ENCODE data around the gene ALX4. TPM values are rescaled to one million over a fixed set of nuclear protein-coding genes. Genes with fewer than 3 reads are reported as not detected.

Gene ALX4
- total RNA-seq, 3 donors from 2014 or later (not counting 1 experiment from before 2014, with no cell fraction given) = not detected

- no peaks in the 10 kb centered on the region for H3K9me3 ChIP-seq (ENCODE audit: control insufficient read depth, insufficient read depth, low read length)
- WGBS (ENCODE audit: insufficient coverage) = 86% methylated on average over 14 of the region's 14 CpGs
- intact Hi-C loops (cut with micrococcal nuclease) = no loop called here
- peaks cover 22% of the 10 kb centered on the region for H3K4me1 ChIP-seq (ENCODE audit: control insufficient read depth, insufficient read depth, low read length)
- H3K27me3 Mint-ChIP-seq (ENCODE audit: low read depth in 2 of 2) = no peaks in the 10 kb centered on the region
- H3K36me3 ChIP-seq (ENCODE audit: control insufficient read depth, insufficient read depth, low read length) = no peaks in the 10 kb centered on the region
- H3K4me3 ChIP-seq (ENCODE audit: low read length) = no peak overlapping the region
- no peak overlapping the region for H3K27ac ChIP-seq (ENCODE audit: low read length)
- H3K36me3 Mint-ChIP-seq = no peaks in the 10 kb centered on the region
- H3K4me1 Mint-ChIP-seq = peaks cover 24 to 29% of the 10 kb centered on the region in 2 donors
- H3K4me3 Mint-ChIP-seq = no peak overlapping the region
- no peaks in the 10 kb centered on the region for H3K27me3 ChIP-seq (ENCODE audit: control insufficient read depth, insufficient read depth, low read length)
- DNase-seq (no peak), ATAC-seq (no peak)
- H3K27ac Mint-ChIP-seq = no peak overlapping the region
- H3K9me3 Mint-ChIP-seq = no peaks in the 10 kb centered on the region
- no peak for TF ChIP-seq CTCF (IDR thresholded peaks at IDR 0.05)
Observed at GRCh38 chr11:44261800-44262591, 47.9 kb downstream of the ALX4 start.

- Histone ChIP-seq H3K36me3 (ENCODE audit: control insufficient read depth, insufficient read depth, low read length) (no peaks in the 10 kb centered on the region), H3K4me3 (ENCODE audit: low read length) (no peak overlapping the region), H3K4me1 (ENCODE audit: control insufficient read depth, insufficient read depth, low read length) (peaks cover 26% of the 10 kb centered on the region), H3K27me3 (ENCODE audit: control insufficient read depth, insufficient read depth, low read length) (no peaks in the 10 kb centered on the region), H3K9me3 (ENCODE audit: control insufficient read depth, insufficient read depth, low read length) (no peaks in the 10 kb centered on the region), H3K27ac (ENCODE audit: low read length) (no peak overlapping the region)
- H3K4me1 Mint-ChIP-seq = peaks cover 27 to 40% of the 10 kb centered on the region in 2 donors
- H3K27ac Mint-ChIP-seq = no peak overlapping the region
- no peak for TF ChIP-seq CTCF (IDR thresholded peaks at IDR 0.05)
- H3K36me3 Mint-ChIP-seq = no peaks in the 10 kb centered on the region
- H3K4me3 Mint-ChIP-seq = no peak overlapping the region
- ATAC-seq (no peak), DNase-seq (no peak)
- no peaks in the 10 kb centered on the region for H3K27me3 Mint-ChIP-seq (ENCODE audit: low read depth in 2 of 2)
- 95% methylated on average over 4 of the region's 4 CpGs for WGBS (ENCODE audit: insufficient coverage)
- intact Hi-C loops (cut with micrococcal nuclease) = no loop called here
- no peaks in the 10 kb centered on the region for H3K9me3 Mint-ChIP-seq
Observed at GRCh38 chr11:44260081-44260480, 49.9 kb downstream of the ALX4 start.

- no peaks in the 10 kb centered on the region for H3K27me3 Mint-ChIP-seq (ENCODE audit: low read depth in 2 of 2)
- ATAC-seq (no peak), DNase-seq (no peak)
- WGBS (ENCODE audit: insufficient coverage) = 68% methylated on average over 5 of the region's 5 CpGs
- no peak overlapping the region for H3K4me3 ChIP-seq (ENCODE audit: low read length)
- TF ChIP-seq CTCF (IDR thresholded peaks at IDR 0.05) = no peak
- no peaks in the 10 kb centered on the region for H3K9me3 Mint-ChIP-seq
- H3K36me3 Mint-ChIP-seq = no peaks in the 10 kb centered on the region
- no peak overlapping the region for H3K4me3 Mint-ChIP-seq
- peaks cover 26% of the 10 kb centered on the region for H3K4me1 ChIP-seq (ENCODE audit: control insufficient read depth, insufficient read depth, low read length)
- H3K27ac Mint-ChIP-seq = no peak overlapping the region
- H3K9me3 ChIP-seq (ENCODE audit: control insufficient read depth, insufficient read depth, low read length) = no peaks in the 10 kb centered on the region
- H3K36me3 ChIP-seq (ENCODE audit: control insufficient read depth, insufficient read depth, low read length) = no peaks in the 10 kb centered on the region
- H3K4me1 Mint-ChIP-seq = peaks cover 27 to 40% of the 10 kb centered on the region in 2 donors
- no peaks in the 10 kb centered on the region for H3K27me3 ChIP-seq (ENCODE audit: control insufficient read depth, insufficient read depth, low read length)
- intact Hi-C loops (cut with micrococcal nuclease) = no loop called here
- H3K27ac ChIP-seq (ENCODE audit: low read length) = no peak overlapping the region
Observed at GRCh38 chr11:44258839-44259420, 51.0 kb downstream of the ALX4 start.
